ENCODE results near the gene CAV1.

GRCh38 chr7:116591202-116592040 lies 66.6 kb downstream of the CAV1 start:
- TF ChIP-seq POLR2A (IDR thresholded peaks at IDR 0.05), result no peak
- TF ChIP-seq CTCF (IDR thresholded peaks at IDR 0.05), result peak; percentile 46 to 72 (median 66)
